Measurements from ENCODE around the gene GRAMD4.

Gene GRAMD4

GRCh38 chr22:46588279-46589140 lies 31.7 kb upstream of the GRAMD4 start:
- TF ChIP-seq, protein P1, sequence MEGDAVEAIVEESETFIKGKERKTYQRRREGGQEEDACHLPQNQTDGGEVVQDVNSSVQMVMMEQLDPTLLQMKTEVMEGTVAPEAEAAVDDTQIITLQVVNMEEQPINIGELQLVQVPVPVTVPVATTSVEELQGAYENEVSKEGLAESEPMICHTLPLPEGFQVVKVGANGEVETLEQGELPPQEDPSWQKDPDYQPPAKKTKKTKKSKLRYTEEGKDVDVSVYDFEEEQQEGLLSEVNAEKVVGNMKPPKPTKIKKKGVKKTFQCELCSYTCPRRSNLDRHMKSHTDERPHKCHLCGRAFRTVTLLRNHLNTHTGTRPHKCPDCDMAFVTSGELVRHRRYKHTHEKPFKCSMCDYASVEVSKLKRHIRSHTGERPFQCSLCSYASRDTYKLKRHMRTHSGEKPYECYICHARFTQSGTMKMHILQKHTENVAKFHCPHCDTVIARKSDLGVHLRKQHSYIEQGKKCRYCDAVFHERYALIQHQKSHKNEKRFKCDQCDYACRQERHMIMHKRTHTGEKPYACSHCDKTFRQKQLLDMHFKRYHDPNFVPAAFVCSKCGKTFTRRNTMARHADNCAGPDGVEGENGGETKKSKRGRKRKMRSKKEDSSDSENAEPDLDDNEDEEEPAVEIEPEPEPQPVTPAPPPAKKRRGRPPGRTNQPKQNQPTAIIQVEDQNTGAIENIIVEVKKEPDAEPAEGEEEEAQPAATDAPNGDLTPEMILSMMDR (IDR thresholded peaks at IDR 0.05; ENCODE audit: borderline replicate concordance, insufficient read depth, low read depth, low read length): no peak
- peak overlapping the region; percentile 51 for H3K4me3 ChIP-seq (ENCODE audit: low read depth, low read length)

DNA sequence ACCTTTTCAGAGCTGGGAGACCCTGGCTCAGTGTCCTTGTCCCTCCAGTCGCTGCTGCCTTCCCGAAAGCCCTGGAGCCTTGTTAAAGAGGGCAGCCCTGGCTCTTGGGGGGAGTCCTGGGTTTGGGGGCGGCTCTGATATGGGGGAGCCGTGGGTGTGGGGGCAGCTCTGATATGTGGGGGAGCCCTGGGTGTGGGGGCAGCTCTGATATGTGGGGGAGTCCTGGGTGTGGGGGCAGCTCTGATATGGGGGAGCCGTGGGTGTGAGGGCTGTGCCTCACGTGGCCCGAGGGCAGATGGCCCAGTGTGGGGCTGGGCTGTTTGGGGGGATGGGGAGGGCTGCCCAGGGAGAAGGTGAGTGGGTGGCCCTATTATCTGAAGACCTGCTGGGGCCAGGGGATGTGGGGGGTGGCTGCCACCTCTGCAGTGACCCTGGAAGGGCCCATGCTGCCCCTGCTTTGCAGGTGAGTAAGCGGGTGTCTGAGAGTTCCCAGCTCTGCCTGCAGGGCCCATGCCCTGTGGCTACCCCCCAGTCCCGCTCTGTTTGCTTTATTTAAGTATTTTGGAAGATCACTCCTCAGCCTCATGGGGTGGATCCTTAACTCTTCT lies 30.9 kb upstream of the GRAMD4 start:
- peak overlapping the region; percentile 51 for H3K4me3 ChIP-seq (ENCODE audit: low read depth, low read length)
- TF ChIP-seq, protein P1 (IDR thresholded peaks at IDR 0.05; ENCODE audit: borderline replicate concordance, insufficient read depth, low read depth, low read length): no peak

DNA sequence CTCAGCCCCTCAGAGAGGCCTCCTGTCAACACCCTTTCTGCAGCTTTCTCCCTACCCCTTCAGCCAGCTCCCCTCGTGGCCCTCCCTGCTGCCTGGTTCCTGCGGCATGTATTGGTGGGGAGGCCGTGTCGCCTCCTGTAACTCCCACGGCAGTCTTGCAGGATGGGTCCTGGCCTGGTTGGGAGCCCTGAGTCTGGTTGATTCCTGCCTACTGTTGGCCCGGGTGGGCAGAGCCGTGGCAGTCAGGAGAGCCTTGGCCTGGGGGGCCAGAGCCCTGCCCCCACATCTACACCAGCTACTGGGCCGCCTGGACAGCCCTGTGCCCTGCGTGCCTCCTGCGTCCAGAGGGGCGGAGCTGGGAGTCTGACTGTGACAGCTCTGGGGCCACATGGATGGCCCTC lies 30.3 kb upstream of the GRAMD4 start:
- TF ChIP-seq, protein P1 (IDR thresholded peaks at IDR 0.05; ENCODE audit: borderline replicate concordance, insufficient read depth, low read depth, low read length): no peak
- H3K4me3 ChIP-seq (ENCODE audit: low read depth, low read length): no peak overlapping the region

DNA sequence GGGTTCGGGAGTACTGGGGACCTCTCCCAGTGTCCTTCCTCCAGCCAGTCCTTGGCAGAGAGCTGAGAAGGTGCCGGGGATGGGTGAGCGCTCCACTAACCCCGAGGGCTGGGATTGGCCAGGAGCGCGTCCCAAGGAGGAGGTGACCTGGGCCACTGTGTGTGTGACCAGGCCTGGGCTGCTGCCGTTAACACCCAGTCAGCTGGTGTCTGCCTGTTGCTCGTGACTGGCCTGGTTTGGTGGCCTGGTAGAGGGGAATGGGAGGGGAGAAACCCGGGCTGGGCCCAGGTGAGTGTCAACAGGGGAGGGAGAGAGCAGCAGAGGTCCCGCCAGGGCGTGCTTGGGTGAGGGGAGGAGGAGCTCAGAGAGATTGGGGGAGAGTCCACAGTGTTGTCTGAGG lies 29.9 kb upstream of the GRAMD4 start:
- no peak overlapping the region for H3K4me3 ChIP-seq (ENCODE audit: low read depth, low read length)
- TF ChIP-seq, protein P1 (IDR thresholded peaks at IDR 0.05; ENCODE audit: borderline replicate concordance, insufficient read depth, low read depth, low read length): no peak

- peak overlapping the region; percentile 4 for H3K4me3 ChIP-seq (ENCODE audit: low read depth, low read length)
These were observed 28.3 kb upstream of the GRAMD4 start for GRCh38 chr22:46591930-46592329.

DNA sequence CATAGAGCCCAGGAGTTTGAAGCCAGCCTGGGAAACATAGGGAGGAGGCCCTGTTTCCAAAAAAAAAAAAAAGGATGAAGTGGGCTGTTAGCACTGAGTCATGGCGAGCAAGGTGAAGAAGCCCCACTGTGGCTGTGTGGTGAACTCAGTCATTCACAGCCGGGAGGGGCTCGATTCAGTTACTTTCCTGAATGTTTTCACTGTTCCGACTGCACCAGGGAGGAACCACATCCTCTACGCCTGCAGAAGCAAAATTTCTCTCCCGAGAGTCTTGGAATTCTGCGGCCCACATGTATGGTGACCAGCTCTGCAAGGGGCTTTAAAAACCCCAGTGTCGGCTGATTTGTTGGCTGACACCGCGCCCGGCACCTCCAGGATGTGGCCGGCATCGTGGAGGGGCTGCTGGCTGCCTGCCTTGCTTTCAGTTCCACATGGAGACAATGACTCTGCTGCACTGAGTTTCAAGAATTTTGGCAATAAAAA lies 27.8 kb upstream of the GRAMD4 start:
- TF ChIP-seq, protein P1 (IDR thresholded peaks at IDR 0.05; ENCODE audit: borderline replicate concordance, insufficient read depth, low read depth, low read length): no peak
- H3K4me3 ChIP-seq (ENCODE audit: low read depth, low read length): no peak overlapping the region

More at GRCh38 chr22:46591930-46592329, 28.3 kb upstream of the GRAMD4 start:
- TF ChIP-seq, protein P1 (IDR thresholded peaks at IDR 0.05; ENCODE audit: borderline replicate concordance, insufficient read depth, low read depth, low read length): no peak

Measured in GM12875 (cell line).